ENCODE results near the gene APP. TPM values are rescaled to one million over a fixed set of nuclear protein-coding genes. Genes with fewer than 3 reads are reported as not detected.

Gene APP
- total RNA-seq, 2 experiments from 2014 or later, result 39.3 to 39.4 TPM

GRCh38 chr21:25888711-25889110 lies 281.9 kb downstream of the APP start:
- intact Hi-C loops (cut with micrococcal nuclease), result loop anchor here (10.0 kb wide), 1 partner anchor 826 kb away; no protein-coding TSS in a partner anchor
- no peaks in the 10 kb centered on the region for H3K9me3 Mint-ChIP-seq
- TF ChIP-seq CTCF (IDR thresholded peaks at IDR 0.05), result no peak
- no peaks in the 10 kb centered on the region for H3K27me3 Mint-ChIP-seq
- ChIA-PET POLR2A (no interaction called here), CTCF (no interaction called here)
- ATAC-seq (no peak), DNase-seq (no peak)
- no peak overlapping the region for H3K4me3 Mint-ChIP-seq
- peaks cover 7% of the 10 kb centered on the region for H3K36me3 Mint-ChIP-seq (ENCODE audit: low read depth)
- H3K4me1 Mint-ChIP-seq (ENCODE audit: low read depth), result no peaks in the 10 kb centered on the region
- H3K27ac Mint-ChIP-seq, result no peak overlapping the region

DNA sequence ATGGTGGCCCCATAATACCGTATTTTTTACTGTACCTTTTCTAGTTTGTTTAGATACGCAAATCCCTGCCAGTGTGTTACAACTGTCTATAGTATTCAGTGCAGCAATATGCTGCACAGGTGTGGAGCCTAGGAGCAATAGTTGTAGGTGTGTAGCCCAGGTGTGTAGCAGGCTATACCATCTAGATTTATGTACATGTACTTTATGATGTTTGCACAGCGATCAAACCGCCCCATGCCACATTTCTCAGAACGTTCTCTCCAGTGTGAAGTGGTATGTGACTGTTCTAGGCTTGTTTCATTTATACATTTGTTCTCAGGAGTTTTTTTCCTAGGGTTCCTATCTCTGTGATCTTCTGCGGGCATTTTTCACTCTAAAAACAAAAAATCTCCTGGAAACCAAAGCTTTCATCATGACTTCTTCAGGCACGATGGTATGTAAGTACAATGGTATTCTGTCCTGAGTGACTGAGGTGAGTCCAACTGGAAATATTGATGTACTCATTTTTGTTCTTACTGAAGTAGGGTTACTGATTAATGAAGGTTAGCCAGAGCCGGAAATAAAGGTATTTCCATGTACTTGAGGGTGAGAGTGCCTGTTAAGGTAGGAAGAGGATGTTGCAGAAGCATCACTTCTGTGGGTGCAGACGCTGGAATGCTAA lies 282.8 kb downstream of the APP start:
- peaks cover 7% of the 10 kb centered on the region for H3K36me3 Mint-ChIP-seq (ENCODE audit: low read depth)
- ATAC-seq, result no peak
- intact Hi-C loops (cut with micrococcal nuclease), result loop anchor here (10.0 kb wide), 1 partner anchor 827 kb away; no protein-coding TSS in a partner anchor
- H3K27ac Mint-ChIP-seq, result no peak overlapping the region
- no peak for DNase-seq
- no peaks in the 10 kb centered on the region for H3K9me3 Mint-ChIP-seq
- POLR2A ChIA-PET, result no interaction called here
- no peak for TF ChIP-seq CTCF (IDR thresholded peaks at IDR 0.05)
- no peaks in the 10 kb centered on the region for H3K4me1 Mint-ChIP-seq (ENCODE audit: low read depth)
- CTCF ChIA-PET, result no interaction called here
- H3K27me3 Mint-ChIP-seq, result no peaks in the 10 kb centered on the region
- H3K4me3 Mint-ChIP-seq, result no peak overlapping the region

- no peak overlapping the region for H3K4me3 Mint-ChIP-seq
- intact Hi-C loops (cut with micrococcal nuclease), result loop anchor here (10.0 kb wide), 1 partner anchor 828 kb away; no protein-coding TSS in a partner anchor
- no peak for TF ChIP-seq CTCF (IDR thresholded peaks at IDR 0.05)
- ChIA-PET CTCF (no interaction called here), POLR2A (no interaction called here)
- ATAC-seq (no peak), DNase-seq (no peak)
- no peaks in the 10 kb centered on the region for H3K9me3 Mint-ChIP-seq
- peaks cover 7% of the 10 kb centered on the region for H3K36me3 Mint-ChIP-seq (ENCODE audit: low read depth)
- no peaks in the 10 kb centered on the region for H3K4me1 Mint-ChIP-seq (ENCODE audit: low read depth)
- H3K27me3 Mint-ChIP-seq, result no peaks in the 10 kb centered on the region
- H3K27ac Mint-ChIP-seq, result no peak overlapping the region
Observed at GRCh38 chr21:25887166-25887565, 283.4 kb downstream of the APP start.

GRCh38 chr21:25885880-25886279 lies 284.7 kb downstream of the APP start:
- Mint-ChIP-seq H3K36me3 (ENCODE audit: low read depth) (peaks cover 7% of the 10 kb centered on the region), H3K9me3 (no peaks in the 10 kb centered on the region), H3K4me1 (ENCODE audit: low read depth) (no peaks in the 10 kb centered on the region), H3K4me3 (no peak overlapping the region), H3K27ac (no peak overlapping the region), H3K27me3 (no peaks in the 10 kb centered on the region)
- intact Hi-C loops (cut with micrococcal nuclease), result loop anchor here (10.0 kb wide), 1 partner anchor 829 kb away; no protein-coding TSS in a partner anchor
- ChIA-PET POLR2A (no interaction called here), CTCF (interaction anchor here (1.6 to 3.4 kb wide), 2 partner anchors 10 to 16 kb away, joined by 4 to 15 read pairs; no protein-coding TSS in a partner anchor)
- ATAC-seq, result no peak
- TF ChIP-seq CTCF (IDR thresholded peaks at IDR 0.05), result no peak
- DNase-seq, result no peak

DNA sequence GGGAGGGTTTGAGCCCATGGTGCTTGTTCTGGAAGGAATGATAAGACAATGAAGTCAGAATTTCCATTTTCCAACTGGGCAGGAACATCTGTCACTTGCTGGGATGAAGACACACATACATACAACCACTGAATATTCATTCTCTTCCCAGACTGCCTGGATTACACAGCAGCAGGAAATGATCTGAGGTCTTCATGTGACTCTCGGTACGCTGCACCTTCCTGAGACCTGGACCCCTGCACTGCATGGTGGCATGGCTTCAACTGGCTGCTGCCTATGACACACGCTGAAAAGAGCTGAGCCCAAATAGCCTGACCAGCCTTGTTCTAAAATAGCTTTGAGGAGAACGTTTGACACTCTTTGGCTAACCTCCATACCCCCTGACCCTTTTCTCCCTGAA lies 285.2 kb downstream of the APP start:
- no peak for TF ChIP-seq CTCF (IDR thresholded peaks at IDR 0.05)
- ATAC-seq (no peak), DNase-seq (no peak)
- intact Hi-C loops (cut with micrococcal nuclease), result loop anchor here (10.0 kb wide), 1 partner anchor 829 kb away; no protein-coding TSS in a partner anchor
- no peaks in the 10 kb centered on the region for H3K27me3 Mint-ChIP-seq
- H3K4me1 Mint-ChIP-seq (ENCODE audit: low read depth), result no peaks in the 10 kb centered on the region
- no peak overlapping the region for H3K4me3 Mint-ChIP-seq
- CTCF ChIA-PET, result interaction anchor here (1.6 to 3.4 kb wide), 2 partner anchors 11 to 16 kb away, joined by 4 to 15 read pairs; no protein-coding TSS in a partner anchor
- POLR2A ChIA-PET, result no interaction called here
- peaks cover 4% of the 10 kb centered on the region for H3K36me3 Mint-ChIP-seq (ENCODE audit: low read depth)
- no peak overlapping the region for H3K27ac Mint-ChIP-seq
- H3K9me3 Mint-ChIP-seq, result no peaks in the 10 kb centered on the region

Measured in activated CD8-positive, alpha-beta T cell treated with anti-CD3 and anti-CD28 coated beads for 36 hours (primary cell).